Parietal lobe (tissue), 1 donor: ENCODE data around the gene RPGRIP1. TPM values are rescaled to one million over a fixed set of nuclear protein-coding genes. Genes with fewer than 3 reads are reported as not detected.

Experiments
- total RNA-seq: library from RNA; depleted of rRNA; stranded (reverse); fragments of >200 nt; gene quantifications from one replicate; pipeline ENCODE4 v1.2.3, GENCODE V29; 2014

Gene RPGRIP1
- 0.94 TPM for total RNA-seq

DNA sequence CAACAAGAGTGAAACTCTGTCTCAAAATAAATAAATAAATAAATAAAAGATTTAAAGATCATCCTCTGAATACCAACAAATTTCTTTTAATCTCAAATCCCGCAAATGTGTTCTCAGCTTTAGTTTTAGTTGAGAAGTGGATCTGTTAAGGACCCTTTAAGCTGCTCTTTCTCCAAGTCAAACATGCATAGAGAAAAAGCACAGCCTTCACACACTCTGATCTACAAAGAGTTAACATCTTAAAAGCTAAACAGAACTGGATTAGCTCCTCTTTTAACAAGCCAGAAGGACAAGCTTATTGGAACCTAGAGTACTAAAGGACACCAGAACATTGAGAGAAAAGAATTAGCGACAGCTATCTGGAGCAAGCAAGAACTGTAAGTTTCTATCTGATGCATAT, at the start of gene RPGRIP1:
Gene RPGRIP1 (plus strand): TSS at position 301 of the 400 bp plus-strand sequence. CDS start 7,894 bp downstream, outside the sequence.

DNA sequence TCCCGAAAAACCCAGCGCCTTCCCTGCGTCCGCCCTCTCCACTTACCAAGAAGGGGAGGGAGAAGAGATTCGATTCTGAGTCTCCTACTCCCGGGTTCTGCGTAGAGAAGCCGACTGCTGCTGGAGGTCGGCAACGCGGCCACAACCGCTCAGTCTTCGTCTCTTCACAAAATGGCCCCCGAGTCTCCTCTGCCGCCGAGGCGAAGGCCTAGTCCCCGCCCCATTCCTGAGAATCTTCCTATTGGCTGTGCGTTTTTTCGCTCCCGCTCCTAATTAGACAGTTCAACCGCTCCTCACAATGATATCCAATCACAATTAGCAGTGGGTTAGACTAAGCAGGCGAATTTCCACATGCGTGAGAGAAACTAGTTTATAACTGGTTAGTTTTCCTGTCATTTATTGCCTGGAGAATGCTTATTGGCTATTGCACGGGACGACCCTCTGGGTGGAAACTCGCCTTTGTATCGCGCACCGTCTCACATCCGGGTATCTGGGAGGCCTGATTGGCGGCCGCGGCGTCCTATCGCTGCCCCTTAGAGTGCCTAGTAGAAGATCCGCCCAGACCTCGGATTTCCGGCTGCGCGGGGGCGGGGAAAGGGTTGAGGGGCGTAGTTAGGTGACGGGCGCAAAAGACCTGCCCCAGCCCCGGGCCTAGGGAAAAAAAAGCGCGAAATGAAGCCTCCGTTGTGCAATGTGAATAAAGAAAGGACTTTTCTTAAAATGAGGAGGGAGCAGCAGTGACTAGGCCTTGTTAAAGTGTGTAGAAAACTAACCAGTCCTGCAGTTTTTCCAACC, 10.4 kb upstream of the RPGRIP1 start, which contains the start of gene HNRNPC:
Gene HNRNPC (minus strand): TSS at position 191 of the 795 bp plus-strand sequence. CDS start 35,249 bp downstream, outside the sequence.

Other genes with a start within 250 kb of the RPGRIP1 start
- not detected for gene TPPP2, start 249.9 kb upstream of the RPGRIP1 start, total RNA-seq
- gene RNASE13, start 245.3 kb upstream of the RPGRIP1 start, total RNA-seq = not detected
- not detected for gene RNASE7, start 237.7 kb upstream of the RPGRIP1 start, total RNA-seq
- gene RNASE8, start 222.3 kb upstream of the RPGRIP1 start, total RNA-seq = not detected
- gene ARHGEF40, start 209.8 kb upstream of the RPGRIP1 start, total RNA-seq = 20.7 TPM
- gene ZNF219, start 181.4 kb upstream of the RPGRIP1 start, total RNA-seq = 11.9 TPM
- gene TMEM253, start 179.0 kb upstream of the RPGRIP1 start, total RNA-seq = not detected
- not detected for gene OR5AU1, start 124.0 kb upstream of the RPGRIP1 start, total RNA-seq
- gene HNRNPC, start 10.6 kb upstream of the RPGRIP1 start, total RNA-seq = 531 TPM
- gene SUPT16H, start 103.9 kb downstream of the RPGRIP1 start, total RNA-seq = 102 TPM
- 125 TPM for gene CHD8, start 176.0 kb downstream of the RPGRIP1 start, total RNA-seq
- 47.6 TPM for gene RAB2B, start 196.9 kb downstream of the RPGRIP1 start, total RNA-seq
- gene TOX4, start 197.1 kb downstream of the RPGRIP1 start, total RNA-seq = 38.2 TPM
- gene METTL3, start 231.3 kb downstream of the RPGRIP1 start, total RNA-seq = 110 TPM
- 14.4 TPM for gene SALL2, start 246.3 kb downstream of the RPGRIP1 start, total RNA-seq